GM20431 (cell line): ENCODE measurements around the gene ACACA.
"Not testable (repeated sequence)": the region's sequence is repeated elsewhere in the genome, so short reads cannot be mapped to it uniquely, and the experiment has no call there.

Experiments used
- in situ Hi-C: fragments of 300-500 bp; cut with MseI, MboI; formaldehyde crosslinking; loops from one replicate; pipeline ENCODE4 v1.15.0; 2020; ENCODE audit warnings: low sequenced_read_pairs; ENCODE audit not compliant: unreplicated experiment

The ACACA gene

DNA sequence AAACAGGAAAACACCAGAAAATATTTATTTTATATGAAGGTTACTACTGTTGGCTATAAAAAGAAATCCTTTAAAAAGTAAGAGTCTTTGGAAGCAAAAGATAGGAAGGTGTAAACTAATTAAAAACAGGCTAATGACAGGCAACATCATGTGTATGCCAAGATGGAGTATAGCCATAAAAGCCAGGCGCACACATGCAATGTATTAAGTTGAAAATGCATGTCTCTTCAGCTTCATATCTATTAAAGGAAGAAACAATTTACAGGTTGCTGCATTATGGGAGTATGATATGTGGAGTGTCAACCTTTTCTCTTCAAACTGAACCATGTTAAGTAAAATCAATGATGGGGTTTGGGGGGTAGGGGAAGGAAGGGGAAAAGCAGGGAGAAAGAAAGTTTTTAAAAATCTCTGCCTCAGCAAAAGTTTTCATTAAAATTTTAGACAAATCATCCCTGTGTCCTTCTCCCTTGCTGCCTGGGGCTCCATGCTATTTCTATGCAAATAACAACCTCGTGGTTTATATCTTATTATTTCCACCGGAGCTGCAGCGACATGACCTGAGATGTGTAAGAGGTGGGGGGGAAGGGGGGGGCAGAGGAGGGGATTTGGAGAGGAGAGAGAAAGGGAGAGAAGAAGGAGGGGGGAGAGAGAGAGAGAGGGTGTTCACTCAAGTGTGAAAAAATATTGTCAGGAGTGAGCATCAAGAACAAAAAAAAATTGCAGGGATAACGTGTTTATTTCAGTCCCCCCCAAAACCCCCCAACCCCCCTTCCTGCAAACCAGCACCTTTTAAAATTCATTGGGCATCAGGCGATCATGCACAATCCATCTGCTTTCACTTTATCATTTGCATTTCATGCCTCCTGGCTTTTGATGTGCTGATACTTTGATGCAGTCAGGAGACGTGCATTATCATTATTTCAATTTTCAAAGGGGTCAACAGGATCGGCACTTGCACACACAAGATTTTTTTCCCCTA is 260.3 kb downstream of the ACACA start:
- in situ Hi-C loops: no loop called here

- in situ Hi-C loops: no loop called here
Measured at GRCh38 chr17:37144075-37144701, 262.4 kb downstream of the ACACA start.

DNA sequence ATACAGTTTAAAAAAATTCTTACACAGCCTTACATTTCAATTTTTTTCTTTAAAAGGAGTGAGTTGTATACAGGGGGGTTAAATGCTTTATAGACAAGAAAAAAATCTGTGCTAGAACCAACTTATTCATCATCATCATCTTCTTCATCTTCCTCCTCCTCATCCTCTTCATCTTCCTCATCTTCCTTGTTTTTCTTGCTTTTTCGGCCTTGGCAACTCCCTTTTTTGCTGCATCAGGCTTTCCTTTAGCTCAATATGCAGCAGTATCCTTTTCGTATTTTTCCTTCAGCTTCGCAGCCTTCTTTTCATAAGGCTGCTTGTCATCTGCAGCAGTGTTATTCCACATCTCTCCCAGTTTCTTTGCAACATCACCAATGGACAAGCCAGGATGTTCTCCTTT is 263.1 kb downstream of the ACACA start:
- in situ Hi-C loops: not testable (repeated sequence)

DNA sequence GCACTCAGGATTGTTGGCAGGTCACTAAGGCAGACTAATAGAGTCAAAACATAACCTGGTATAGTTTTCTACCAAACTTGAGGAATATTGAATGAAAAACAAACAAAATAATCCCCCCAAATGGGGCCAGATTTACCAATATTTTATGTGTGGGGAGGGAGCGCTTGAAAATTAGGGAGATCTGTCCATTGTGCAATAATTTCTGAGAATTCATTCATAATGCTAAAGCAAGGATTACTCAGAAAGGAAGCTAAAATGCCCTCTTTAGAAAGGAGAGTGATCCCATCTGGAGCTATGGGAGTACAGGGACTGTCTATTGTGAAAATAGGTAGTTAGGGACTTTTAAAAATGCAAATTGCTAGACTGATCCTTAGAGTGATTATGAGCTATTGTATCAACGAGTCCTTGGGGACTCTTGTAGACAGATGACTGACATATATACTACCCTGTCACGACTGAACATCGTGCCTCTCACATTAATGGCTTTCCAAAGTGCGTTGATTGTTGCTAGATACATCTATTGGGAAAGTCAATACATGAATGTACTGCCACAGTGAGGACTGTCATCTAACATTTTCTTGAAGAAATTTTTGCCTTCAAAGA is 264.2 kb downstream of the ACACA start:
- in situ Hi-C loops: no loop called here

DNA sequence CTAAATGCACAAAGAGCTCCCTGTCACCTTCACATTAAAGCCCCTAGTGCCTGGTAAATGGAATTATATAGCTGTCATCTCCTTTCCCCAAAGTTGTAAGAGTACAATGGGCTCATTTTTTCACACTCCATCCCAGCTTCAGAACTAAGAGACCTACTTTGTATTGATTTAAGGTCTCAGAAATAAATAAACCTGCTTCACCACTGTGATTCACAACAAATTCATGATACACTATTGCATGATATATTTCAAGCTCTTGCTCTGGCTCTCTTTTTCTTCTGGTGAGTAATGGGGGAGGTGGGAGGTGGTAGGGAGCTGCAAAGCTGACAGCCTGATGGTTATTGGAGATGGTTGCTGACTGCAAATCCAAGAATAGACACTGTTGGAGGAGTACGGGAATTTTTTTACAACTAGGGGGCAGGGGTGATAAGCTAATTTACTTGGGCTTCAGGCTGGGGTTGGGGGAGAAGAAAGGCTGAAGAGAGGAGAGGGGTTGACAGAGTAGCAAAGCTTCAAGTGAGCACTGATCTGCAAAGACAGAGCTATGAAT is 268.0 kb downstream of the ACACA start:
- in situ Hi-C loops: no loop called here

DNA sequence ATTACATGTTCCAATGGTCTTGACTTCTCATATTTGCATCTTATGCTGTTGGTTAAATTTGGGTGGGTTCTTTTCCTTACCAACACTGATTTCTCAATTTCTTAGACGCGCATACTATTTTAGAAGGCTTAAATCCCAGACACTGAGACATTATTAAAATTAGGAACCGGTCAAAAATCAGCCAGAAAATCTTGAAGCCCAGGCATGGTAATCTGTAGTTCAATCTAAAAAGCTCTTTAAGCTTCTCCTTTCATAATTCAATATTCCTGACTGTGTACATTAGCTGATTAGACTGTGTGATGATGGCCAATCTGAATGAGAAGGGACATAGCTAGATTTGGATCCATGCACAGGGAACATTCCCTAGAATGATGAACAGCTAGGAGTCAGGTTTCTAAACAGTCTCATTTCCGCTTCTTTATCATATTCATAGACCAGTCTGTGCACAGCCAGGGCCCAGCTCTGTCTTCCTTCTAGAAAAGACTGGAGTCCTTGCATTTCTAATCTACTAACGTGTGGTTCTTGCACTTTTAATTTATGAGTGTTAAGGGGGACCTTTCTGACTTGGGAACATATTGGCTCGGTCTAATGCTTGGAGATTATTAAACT is 268.6 kb downstream of the ACACA start:
- in situ Hi-C loops: no loop called here

DNA sequence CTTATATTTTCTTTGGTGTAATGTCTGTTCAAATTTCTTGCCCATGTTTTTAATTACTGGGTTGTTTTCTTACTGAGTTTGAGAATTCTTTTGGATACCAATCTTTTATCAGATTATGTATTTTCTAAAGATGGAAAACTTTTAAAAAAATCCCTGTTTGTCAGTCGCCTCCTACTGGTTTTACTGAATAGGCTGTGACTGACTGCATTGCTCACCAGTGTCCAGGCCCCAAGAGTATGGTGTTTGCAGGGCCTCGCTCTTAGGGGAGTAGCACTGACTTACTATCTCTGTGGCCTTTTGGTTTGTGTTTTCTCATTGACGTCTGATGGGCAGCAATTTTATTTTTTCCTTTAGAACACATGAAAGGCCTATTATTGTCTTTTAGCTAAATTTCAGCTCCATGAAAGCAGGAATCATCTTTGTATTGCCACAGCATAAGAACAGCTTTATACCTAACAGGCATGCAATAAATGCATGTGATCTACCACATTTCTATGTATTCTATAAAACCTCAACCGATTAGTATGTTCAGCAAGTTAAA is 269.5 kb downstream of the ACACA start:
- in situ Hi-C loops: no loop called here

DNA sequence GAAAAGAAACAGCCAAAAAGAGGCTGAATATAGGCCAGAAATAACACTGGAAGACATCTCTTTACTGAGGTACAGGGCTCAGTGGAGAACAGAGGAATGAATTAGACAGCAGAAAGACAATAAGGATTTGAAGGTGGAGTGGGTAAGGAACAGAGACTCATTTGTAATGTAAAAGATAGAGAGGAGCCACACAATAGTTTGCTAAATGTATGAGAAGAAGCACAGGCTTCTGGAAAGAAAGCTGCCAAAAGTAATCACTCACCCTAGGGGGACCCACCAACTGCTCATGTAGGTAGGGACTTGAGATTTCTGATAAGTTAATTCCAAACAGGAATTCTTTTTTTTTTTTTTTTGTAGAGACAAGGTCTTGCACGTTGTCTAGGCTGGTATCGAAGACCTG is 271.1 kb downstream of the ACACA start:
- in situ Hi-C loops: no loop called here

- in situ Hi-C loops: no loop called here
Measured at GRCh38 chr17:37134050-37134449, 272.6 kb downstream of the ACACA start.

DNA sequence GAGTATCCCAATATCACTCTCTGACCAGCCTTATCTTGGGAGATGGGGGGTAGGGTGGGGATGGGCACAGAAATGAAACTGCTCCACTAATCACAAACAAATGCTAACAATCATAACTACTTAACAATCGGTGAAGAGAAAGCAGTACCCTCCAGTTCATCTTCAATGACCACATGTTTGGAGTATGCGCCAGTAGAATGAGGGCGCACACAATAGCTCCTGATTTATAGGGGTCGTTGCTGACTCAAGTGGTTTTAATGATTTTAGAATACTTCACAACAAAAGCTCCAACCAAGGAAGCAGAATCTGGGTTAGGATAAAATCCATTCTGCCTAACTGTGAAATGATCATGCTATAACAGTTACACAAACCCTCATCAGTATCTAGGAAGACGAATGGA is 273.5 kb downstream of the ACACA start:
- in situ Hi-C loops: no loop called here

- in situ Hi-C loops: no loop called here
Measured at GRCh38 chr17:37131669-37132611, 274.7 kb downstream of the ACACA start.

GRCh38 chr17:37130984-37131446 is 275.6 kb downstream of the ACACA start:
- in situ Hi-C loops: no loop called here

DNA sequence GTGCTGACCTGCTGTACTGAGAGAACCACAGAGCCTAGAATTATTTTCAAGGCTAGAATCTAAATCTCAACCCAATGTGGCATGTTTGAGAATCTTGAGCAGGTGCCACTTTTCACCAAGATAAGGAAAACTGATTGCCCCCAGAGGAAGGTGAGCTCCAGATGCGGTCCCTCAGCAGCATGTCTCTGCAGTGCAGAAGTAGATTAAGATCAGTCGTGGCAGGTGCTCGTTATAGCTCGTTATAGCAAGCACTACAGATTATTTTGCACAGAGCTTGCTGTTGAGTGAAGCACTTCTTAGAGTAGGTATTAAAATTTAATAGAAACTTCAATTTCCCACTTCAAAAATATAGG is 281.8 kb downstream of the ACACA start:
- in situ Hi-C loops: no loop called here

- in situ Hi-C loops: no loop called here
Measured at GRCh38 chr17:37123941-37124820, 282.5 kb downstream of the ACACA start.

- in situ Hi-C loops: no loop called here
Measured at GRCh38 chr17:37123386-37123785, 283.2 kb downstream of the ACACA start.

DNA sequence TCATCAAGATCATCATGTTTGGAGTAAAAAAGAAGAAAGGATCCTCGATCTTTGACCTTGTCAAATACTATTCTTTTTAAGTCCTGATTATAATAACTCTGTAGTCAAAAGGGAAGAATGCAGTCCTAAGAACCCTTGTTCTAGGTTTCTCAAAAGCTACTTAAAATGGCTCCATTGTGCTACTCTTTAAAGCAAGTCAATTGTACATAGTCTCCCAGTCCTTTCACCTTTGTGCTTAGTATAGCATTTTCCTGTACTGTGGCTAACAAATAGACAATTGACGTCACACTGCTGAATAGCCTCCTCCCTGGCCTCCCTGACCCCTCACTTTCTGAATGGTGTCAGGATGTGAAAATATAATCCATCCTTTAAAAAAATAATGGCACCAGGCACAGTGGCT is 285.0 kb downstream of the ACACA start:
- in situ Hi-C loops: no loop called here

DNA sequence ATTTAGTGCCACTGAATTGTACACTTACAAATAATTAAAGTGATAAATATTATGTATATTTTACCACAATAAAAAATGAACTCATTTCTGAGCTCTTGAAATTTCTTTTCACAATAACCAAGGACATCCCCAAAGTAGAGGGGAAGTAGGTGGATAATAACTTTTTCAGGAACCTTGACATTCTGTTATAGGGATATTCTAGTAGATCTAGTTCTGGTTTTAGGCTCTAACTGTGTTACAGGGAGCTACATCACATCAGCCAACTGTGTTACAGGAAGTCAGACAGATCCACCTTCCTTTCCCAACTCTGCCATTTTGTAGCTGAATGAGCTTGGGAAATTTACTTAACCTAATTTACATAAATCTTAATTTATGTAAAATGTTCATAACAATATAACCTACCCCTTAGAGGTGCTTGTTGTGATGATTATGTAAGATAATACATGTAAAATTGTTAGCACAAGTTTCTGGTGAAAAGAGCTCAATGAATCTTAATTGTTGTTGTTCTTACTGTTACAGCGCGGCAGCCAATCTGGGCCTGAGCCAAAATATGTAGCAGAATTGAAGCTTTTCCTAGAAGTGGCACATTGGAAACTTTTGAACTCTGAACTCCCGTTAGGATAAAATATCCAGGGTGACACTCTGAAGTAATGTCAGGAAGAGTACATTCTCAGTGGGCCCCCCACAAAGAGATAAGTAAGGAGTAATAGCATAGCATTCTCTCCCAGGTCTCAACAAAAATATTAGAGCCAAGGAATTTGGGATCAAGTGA is 288.1 kb downstream of the ACACA start:
- in situ Hi-C loops: no loop called here
